ENCODE measurements around the gene ARHGAP8.

- TF ChIP-seq CTCF (IDR thresholded peaks at IDR 0.05; ENCODE audit: insufficient read depth, low read length) (no peak), REST (IDR thresholded peaks at IDR 0.05; ENCODE audit: insufficient replicate concordance, low read depth) (no peak), POLR2AphosphoS5 (IDR thresholded peaks at IDR 0.05; ENCODE audit: low read depth) (no peak), GABPA (IDR thresholded peaks at IDR 0.05; ENCODE audit: low read depth) (no peak)
These were observed 132.2 kb downstream of the ARHGAP8 start for GRCh38 chr22:44884562-44884961.

Measured in HL-60 (cell line).